Vagina (tissue), 2 donors: ENCODE results near the gene DPM1.

Experiments
- POLR2A ChIP-seq, 2 donors: fragments of 450-650 bp; IDR thresholded peaks; one replicate each; pipeline ENCODE4 v1.6.1; 2017; ENCODE audit warnings: antibody characterized with exemption in 2 of 2, mild to moderate bottlenecking in 2 of 2, moderate library complexity in 2 of 2
- TF ChIP-seq, protein P1 (sequence below), 3 experiments: fragments of 450-650 bp in 2 of 3; fragments of 200-600 bp in 1 of 3; sonication (generic) in 1 of 3; IDR thresholded peaks; one replicate each; pipeline ENCODE4 v1.5.1; 2017 to 2019; ENCODE audit warnings: antibody characterized with exemption in 3 of 3, mild to moderate bottlenecking in 2 of 3, moderate library complexity in 2 of 3

DNA sequence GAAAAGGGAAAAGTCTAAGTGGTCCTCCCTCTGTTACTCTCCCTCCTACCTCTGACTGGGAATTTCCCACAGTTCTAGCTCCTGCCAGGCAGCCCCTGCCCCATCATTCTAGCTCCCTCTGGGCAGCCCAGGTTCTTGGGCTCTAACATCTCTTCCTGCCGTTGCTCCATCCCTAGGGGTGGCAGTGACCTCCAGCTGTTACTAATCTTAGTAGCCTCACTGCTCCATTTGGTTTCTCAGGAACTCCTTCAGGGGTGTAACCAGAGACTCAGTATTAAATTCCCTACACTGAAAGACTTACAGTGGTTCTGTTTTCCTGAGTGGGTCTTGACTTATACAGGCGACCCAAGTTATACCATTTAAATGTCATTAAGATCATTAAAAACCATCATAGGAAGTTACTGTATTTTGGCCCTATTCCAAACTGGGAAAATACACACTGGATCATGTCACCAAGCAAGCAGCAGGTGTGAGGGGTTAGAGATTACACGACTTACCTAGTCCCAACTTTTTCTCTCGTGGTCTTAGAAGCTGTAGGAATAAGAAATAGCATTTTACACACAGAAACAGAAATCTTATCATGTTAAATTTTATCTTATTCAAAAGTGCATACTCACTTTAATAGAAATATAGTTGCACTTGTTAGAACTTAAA, 10.1 kb downstream of the DPM1 start:
- TF ChIP-seq, protein P1, sequence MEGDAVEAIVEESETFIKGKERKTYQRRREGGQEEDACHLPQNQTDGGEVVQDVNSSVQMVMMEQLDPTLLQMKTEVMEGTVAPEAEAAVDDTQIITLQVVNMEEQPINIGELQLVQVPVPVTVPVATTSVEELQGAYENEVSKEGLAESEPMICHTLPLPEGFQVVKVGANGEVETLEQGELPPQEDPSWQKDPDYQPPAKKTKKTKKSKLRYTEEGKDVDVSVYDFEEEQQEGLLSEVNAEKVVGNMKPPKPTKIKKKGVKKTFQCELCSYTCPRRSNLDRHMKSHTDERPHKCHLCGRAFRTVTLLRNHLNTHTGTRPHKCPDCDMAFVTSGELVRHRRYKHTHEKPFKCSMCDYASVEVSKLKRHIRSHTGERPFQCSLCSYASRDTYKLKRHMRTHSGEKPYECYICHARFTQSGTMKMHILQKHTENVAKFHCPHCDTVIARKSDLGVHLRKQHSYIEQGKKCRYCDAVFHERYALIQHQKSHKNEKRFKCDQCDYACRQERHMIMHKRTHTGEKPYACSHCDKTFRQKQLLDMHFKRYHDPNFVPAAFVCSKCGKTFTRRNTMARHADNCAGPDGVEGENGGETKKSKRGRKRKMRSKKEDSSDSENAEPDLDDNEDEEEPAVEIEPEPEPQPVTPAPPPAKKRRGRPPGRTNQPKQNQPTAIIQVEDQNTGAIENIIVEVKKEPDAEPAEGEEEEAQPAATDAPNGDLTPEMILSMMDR (IDR thresholded peaks at IDR 0.05): no peak
- no peak for TF ChIP-seq POLR2A (IDR thresholded peaks at IDR 0.05)
